ENCODE measurements around the gene CS.

Gene CS

GRCh38 chr12:56247923-56248322, 52.2 kb downstream of the CS start:
- Histone ChIP-seq H3K27me3 (no peaks in the 10 kb centered on the region), H3K4me3 (ENCODE audit: low read depth in 1 of 2, low read length in 1 of 2) (no peak overlapping the region), H3K4me1 (ENCODE audit: control insufficient read depth in 1 of 2, insufficient read depth in 1 of 2, low read depth in 1 of 2, low read length in 1 of 2) (no peaks in the 10 kb centered on the region), H3K9me3 (no peaks in the 10 kb centered on the region), H3K27ac (no peak overlapping the region), H3K36me3 (peaks cover 95% of the 10 kb centered on the region)
- TF ChIP-seq CTCF (IDR thresholded peaks at IDR 0.05) = no peak

- H3K36me3 ChIP-seq = peaks cover 99% of the 10 kb centered on the region
- H3K4me1 ChIP-seq (ENCODE audit: control insufficient read depth in 1 of 2, insufficient read depth in 1 of 2, low read depth in 1 of 2, low read length in 1 of 2) = no peaks in the 10 kb centered on the region
- H3K4me3 ChIP-seq (ENCODE audit: low read depth in 1 of 2, low read length in 1 of 2) = no peak overlapping the region
- H3K9me3 ChIP-seq = no peaks in the 10 kb centered on the region
- H3K27me3 ChIP-seq = no peaks in the 10 kb centered on the region
- H3K27ac ChIP-seq = no peak overlapping the region
- TF ChIP-seq CTCF (IDR thresholded peaks at IDR 0.05) = no peak
Measured at GRCh38 chr12:56244494-56244893, 55.6 kb downstream of the CS start.

GRCh38 chr12:56243731-56244181, 56.4 kb downstream of the CS start:
- H3K27me3 ChIP-seq = no peaks in the 10 kb centered on the region
- H3K27ac ChIP-seq = no peak overlapping the region
- H3K36me3 ChIP-seq = peaks cover 99% of the 10 kb centered on the region
- no peaks in the 10 kb centered on the region for H3K9me3 ChIP-seq
- H3K4me3 ChIP-seq (ENCODE audit: low read depth in 1 of 2, low read length in 1 of 2) = no peak overlapping the region
- no peak for TF ChIP-seq CTCF (IDR thresholded peaks at IDR 0.05)
- no peaks in the 10 kb centered on the region for H3K4me1 ChIP-seq (ENCODE audit: control insufficient read depth in 1 of 2, insufficient read depth in 1 of 2, low read depth in 1 of 2, low read length in 1 of 2)

GRCh38 chr12:56242986-56243385, 57.1 kb downstream of the CS start:
- H3K36me3 ChIP-seq = peaks cover 97% of the 10 kb centered on the region
- TF ChIP-seq CTCF (IDR thresholded peaks at IDR 0.05) = no peak
- no peaks in the 10 kb centered on the region for H3K9me3 ChIP-seq
- H3K4me1 ChIP-seq (ENCODE audit: control insufficient read depth in 1 of 2, insufficient read depth in 1 of 2, low read depth in 1 of 2, low read length in 1 of 2) = no peaks in the 10 kb centered on the region
- H3K4me3 ChIP-seq (ENCODE audit: low read depth in 1 of 2, low read length in 1 of 2) = no peak overlapping the region
- H3K27ac ChIP-seq = no peak overlapping the region
- H3K27me3 ChIP-seq = no peaks in the 10 kb centered on the region

GRCh38 chr12:56241424-56242303, 58.5 kb downstream of the CS start:
- no peaks in the 10 kb centered on the region for H3K4me1 ChIP-seq (ENCODE audit: control insufficient read depth in 1 of 2, insufficient read depth in 1 of 2, low read depth in 1 of 2, low read length in 1 of 2)
- no peak for TF ChIP-seq CTCF (IDR thresholded peaks at IDR 0.05)

More at GRCh38 chr12:56241424-56242303, 58.5 kb downstream of the CS start:
- Histone ChIP-seq H3K27ac (no peak overlapping the region), H3K9me3 (no peaks in the 10 kb centered on the region), H3K4me3 (ENCODE audit: low read depth in 1 of 2, low read length in 1 of 2) (no peak overlapping the region), H3K27me3 (no peaks in the 10 kb centered on the region), H3K36me3 (peaks cover 97% of the 10 kb centered on the region)
